ENCODE results near the gene GPR148. TPM values are rescaled to one million over a fixed set of nuclear protein-coding genes. Genes with fewer than 3 reads are reported as not detected.

The GPR148 gene
- total RNA-seq, 1 experiment from 2014 or later: not detected

DNA sequence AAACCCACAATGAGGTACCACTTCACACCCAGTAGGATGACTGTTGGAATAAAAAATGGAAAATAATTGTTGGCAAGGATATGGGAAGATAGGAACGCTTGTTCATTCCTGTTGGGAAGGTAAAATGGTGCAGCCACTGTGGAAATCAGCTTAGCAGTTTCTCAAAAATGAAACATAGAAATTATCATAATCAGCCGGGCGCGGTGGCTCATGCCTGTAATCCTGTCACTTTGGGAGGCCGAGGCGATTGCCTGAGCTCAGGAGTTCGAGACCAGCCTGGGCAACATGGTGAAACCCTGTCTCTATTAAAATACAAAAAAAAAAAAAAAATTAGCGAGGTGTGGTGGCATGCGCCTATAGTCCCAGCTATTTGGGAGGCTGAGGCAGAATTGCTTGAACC lies 49.9 kb downstream of the GPR148 start:
- BruUV-seq (replicated peaks): no TSS peak
- Histone ChIP-seq H3K79me2 (ENCODE audit: insufficient read depth, low read length) (no peaks in the 10 kb centered on the region), H4K20me1 (ENCODE audit: insufficient read depth) (no peaks in the 10 kb centered on the region), H3K36me3 (ENCODE audit: control insufficient read depth in 1 of 2, insufficient read depth in 2 of 2, low read length in 2 of 2) (no peaks in the 10 kb centered on the region), H2AFZ (ENCODE audit: low read depth, low read length, poor library complexity, severe bottlenecking) (no peak overlapping the region), H3K27me3 (ENCODE audit: insufficient read depth, low read length) (0 out of 2 replicates have a peak, but pooled peaks cover 4% of the 10 kb centered on the region), H3K4me3 (replicated peaks in 1 of 2; ENCODE audit: low read depth in 1 of 2, low read length in 2 of 2) (no peak overlapping the region), H3K9me3 (ENCODE audit: control insufficient read depth in 1 of 2, insufficient read depth in 1 of 2, low read depth in 1 of 2, low read length in 2 of 2) (no peaks in the 10 kb centered on the region), H3K4me1 (ENCODE audit: control insufficient read depth in 1 of 2, insufficient read depth in 2 of 2, low read length in 2 of 2) (no peaks in the 10 kb centered on the region), H3K9me2 (ENCODE audit: insufficient read depth) (no peaks in the 10 kb centered on the region), H3K27ac (ENCODE audit: low read depth, low read length) (no peak overlapping the region), H3K9ac (ENCODE audit: low read length) (no peak overlapping the region), H3K4me2 (ENCODE audit: low read length) (no peak overlapping the region)
- RAD21 ChIA-PET (ENCODE audit: low non-redundant PET in 1 of 2, low total read pairs in 2 of 2, uncharacterized antibody in 2 of 2, unreplicated experiment in 2 of 2): no interaction called here
- POLR2A ChIA-PET: no interaction called here
- CTCF ChIA-PET: no interaction called here
- DNase-seq (ENCODE audit: low read depth, low spot score) (no peak), ATAC-seq (no peak)
- intact Hi-C loops (cut with micrococcal nuclease): no loop called here
- TF ChIP-seq CEBPB (IDR thresholded peaks at IDR 0.05; ENCODE audit: low read depth) (no peak), FOSL1 (IDR thresholded peaks at IDR 0.05; ENCODE audit: low read depth) (no peak), RAD21 (IDR thresholded peaks at IDR 0.05; ENCODE audit: low read depth) (no peak), EZH2 (IDR thresholded peaks at IDR 0.05) (no peak), SIN3A (IDR thresholded peaks at IDR 0.05; ENCODE audit: low read depth) (no peak)
- TF ChIP-seq, protein P1, sequence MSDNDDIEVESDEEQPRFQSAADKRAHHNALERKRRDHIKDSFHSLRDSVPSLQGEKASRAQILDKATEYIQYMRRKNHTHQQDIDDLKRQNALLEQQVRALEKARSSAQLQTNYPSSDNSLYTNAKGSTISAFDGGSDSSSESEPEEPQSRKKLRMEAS (IDR thresholded peaks at IDR 0.05): no peak

Other genes starting within 250 kb of the GPR148 start
- 1.2 TPM for gene POTEI, start 219.7 kb upstream of the GPR148 start, total RNA-seq (2021; ENCODE audit: unreplicated experiment)
- gene CFC1B, start 207.8 kb upstream of the GPR148 start, total RNA-seq (2021; ENCODE audit: unreplicated experiment): not detected
- not detected for gene CFC1, start 129.5 kb upstream of the GPR148 start, total RNA-seq (2021; ENCODE audit: unreplicated experiment)
- gene POTEJ, start 117.6 kb upstream of the GPR148 start, total RNA-seq (2021; ENCODE audit: unreplicated experiment): not detected
- gene AMER3, start 26.5 kb downstream of the GPR148 start, total RNA-seq (2021; ENCODE audit: unreplicated experiment): not detected
- 26.6 TPM for gene ARHGEF4, start 107.8 kb downstream of the GPR148 start, total RNA-seq (2021; ENCODE audit: unreplicated experiment)

Measured in HCT116 (cell line).